Activated T-helper 17 cell treated with anti-CD3 and anti-CD28 coated beads, Interleukin-2, amount 50 U/mL, for 72 hours (primary cell): ENCODE data around the gene SLC2A13. TPM values are rescaled to one million over a fixed set of nuclear protein-coding genes. Genes with fewer than 3 reads are reported as not detected.

ENCODE experiments used
- total RNA-seq, 2 donors: library from RNA; stranded (reverse); gene quantifications; one replicate each; pipeline ENCODE4 v1.2.3, GENCODE V29; 2022

SLC2A13 gene
- total RNA-seq, 2 donors from 2014 or later: 3.3 to 6.0 TPM

Other genes starting within 250 kb of the SLC2A13 start
- gene LRRK2, start 118.9 kb upstream of the SLC2A13 start, total RNA-seq: under 1 TPM; 0.04 to 0.26 TPM